HL-60 (cell line): ENCODE measurements around the gene PLA2G12A.

Source experiments
- POLR2AphosphoS5 ChIP-seq: IDR thresholded peaks from 2 replicates; pipeline ENCODE4 v1.6.1; 2012; ENCODE audit warnings: low read depth
- SPI1 ChIP-seq: IDR thresholded peaks from 2 replicates; pipeline ENCODE4 v1.6.1; 2012; ENCODE audit warnings: low read depth, mild to moderate bottlenecking, borderline replicate concordance
- TF ChIP-seq, protein P1 (sequence below): IDR thresholded peaks from one replicate; pipeline ENCODE4 v1.5.1; 2011; ENCODE audit warnings: low read length, control low read depth, inconsistent platforms; ENCODE audit not compliant: insufficient read depth
- TF ChIP-seq, protein P2 (sequence below): IDR thresholded peaks from 2 replicates; pipeline ENCODE4 v1.6.1; 2012; ENCODE audit warnings: low read depth; ENCODE audit not compliant: insufficient replicate concordance

DNA sequence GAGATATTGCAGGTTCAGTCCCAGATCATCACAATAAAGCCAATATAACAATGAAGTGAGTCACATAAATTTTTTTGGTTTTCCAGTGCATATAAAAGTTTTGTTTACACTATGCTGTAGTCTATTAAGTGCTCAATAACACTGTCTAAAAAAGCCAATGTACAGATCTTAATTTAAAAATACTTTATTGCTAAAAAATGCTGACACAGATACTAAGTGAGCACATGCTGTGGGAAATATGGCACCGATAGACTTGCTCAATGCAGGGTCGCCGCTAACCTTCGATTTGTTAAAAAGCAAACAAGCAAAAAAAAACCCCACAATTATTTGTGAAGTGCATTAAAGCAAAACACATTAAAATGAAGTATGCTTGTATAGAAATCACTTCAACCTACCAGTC, 10.3 kb downstream of the PLA2G12A start:
- TF ChIP-seq, protein P1, sequence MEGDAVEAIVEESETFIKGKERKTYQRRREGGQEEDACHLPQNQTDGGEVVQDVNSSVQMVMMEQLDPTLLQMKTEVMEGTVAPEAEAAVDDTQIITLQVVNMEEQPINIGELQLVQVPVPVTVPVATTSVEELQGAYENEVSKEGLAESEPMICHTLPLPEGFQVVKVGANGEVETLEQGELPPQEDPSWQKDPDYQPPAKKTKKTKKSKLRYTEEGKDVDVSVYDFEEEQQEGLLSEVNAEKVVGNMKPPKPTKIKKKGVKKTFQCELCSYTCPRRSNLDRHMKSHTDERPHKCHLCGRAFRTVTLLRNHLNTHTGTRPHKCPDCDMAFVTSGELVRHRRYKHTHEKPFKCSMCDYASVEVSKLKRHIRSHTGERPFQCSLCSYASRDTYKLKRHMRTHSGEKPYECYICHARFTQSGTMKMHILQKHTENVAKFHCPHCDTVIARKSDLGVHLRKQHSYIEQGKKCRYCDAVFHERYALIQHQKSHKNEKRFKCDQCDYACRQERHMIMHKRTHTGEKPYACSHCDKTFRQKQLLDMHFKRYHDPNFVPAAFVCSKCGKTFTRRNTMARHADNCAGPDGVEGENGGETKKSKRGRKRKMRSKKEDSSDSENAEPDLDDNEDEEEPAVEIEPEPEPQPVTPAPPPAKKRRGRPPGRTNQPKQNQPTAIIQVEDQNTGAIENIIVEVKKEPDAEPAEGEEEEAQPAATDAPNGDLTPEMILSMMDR, result no peak
- TF ChIP-seq POLR2AphosphoS5 (no peak), SPI1 (no peak)
- TF ChIP-seq, protein P2, sequence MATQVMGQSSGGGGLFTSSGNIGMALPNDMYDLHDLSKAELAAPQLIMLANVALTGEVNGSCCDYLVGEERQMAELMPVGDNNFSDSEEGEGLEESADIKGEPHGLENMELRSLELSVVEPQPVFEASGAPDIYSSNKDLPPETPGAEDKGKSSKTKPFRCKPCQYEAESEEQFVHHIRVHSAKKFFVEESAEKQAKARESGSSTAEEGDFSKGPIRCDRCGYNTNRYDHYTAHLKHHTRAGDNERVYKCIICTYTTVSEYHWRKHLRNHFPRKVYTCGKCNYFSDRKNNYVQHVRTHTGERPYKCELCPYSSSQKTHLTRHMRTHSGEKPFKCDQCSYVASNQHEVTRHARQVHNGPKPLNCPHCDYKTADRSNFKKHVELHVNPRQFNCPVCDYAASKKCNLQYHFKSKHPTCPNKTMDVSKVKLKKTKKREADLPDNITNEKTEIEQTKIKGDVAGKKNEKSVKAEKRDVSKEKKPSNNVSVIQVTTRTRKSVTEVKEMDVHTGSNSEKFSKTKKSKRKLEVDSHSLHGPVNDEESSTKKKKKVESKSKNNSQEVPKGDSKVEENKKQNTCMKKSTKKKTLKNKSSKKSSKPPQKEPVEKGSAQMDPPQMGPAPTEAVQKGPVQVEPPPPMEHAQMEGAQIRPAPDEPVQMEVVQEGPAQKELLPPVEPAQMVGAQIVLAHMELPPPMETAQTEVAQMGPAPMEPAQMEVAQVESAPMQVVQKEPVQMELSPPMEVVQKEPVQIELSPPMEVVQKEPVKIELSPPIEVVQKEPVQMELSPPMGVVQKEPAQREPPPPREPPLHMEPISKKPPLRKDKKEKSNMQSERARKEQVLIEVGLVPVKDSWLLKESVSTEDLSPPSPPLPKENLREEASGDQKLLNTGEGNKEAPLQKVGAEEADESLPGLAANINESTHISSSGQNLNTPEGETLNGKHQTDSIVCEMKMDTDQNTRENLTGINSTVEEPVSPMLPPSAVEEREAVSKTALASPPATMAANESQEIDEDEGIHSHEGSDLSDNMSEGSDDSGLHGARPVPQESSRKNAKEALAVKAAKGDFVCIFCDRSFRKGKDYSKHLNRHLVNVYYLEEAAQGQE, result no peak
